Activated naive CD4-positive, alpha-beta T cell treated with anti-CD3 and anti-CD28 coated beads, Interleukin-2, amount 50 U/mL, for 24 hours (primary cell): ENCODE data around the gene PRDM16.

Source experiments
- H3K27ac Mint-ChIP-seq: one replicate; pipeline ENCODE4 v1.8.0; 2021; ENCODE audit warnings: mild to moderate bottlenecking, mixed read lengths
- H3K27me3 Mint-ChIP-seq: one replicate; pipeline ENCODE4 v1.8.0; 2021; ENCODE audit warnings: mixed read lengths
- H3K36me3 Mint-ChIP-seq: one replicate; pipeline ENCODE4 v1.8.0; 2021; ENCODE audit warnings: mixed read lengths
- H3K4me1 Mint-ChIP-seq: one replicate; pipeline ENCODE4 v1.8.0; 2021; ENCODE audit warnings: mixed read lengths
- H3K4me3 Mint-ChIP-seq: one replicate; pipeline ENCODE4 v1.8.0; 2021; ENCODE audit warnings: mild to moderate bottlenecking, mixed read lengths
- H3K9me3 Mint-ChIP-seq: one replicate; pipeline ENCODE4 v1.8.0; 2021; ENCODE audit warnings: mixed read lengths

PRDM16 gene

GRCh38 chr1:3038571-3039181, 30.3 kb upstream of the PRDM16 start:
- Mint-ChIP-seq H3K4me1 (peaks cover 16% of the 10 kb centered on the region), H3K27me3 (no peaks in the 10 kb centered on the region), H3K36me3 (no peaks in the 10 kb centered on the region), H3K4me3 (no peak overlapping the region), H3K9me3 (no peaks in the 10 kb centered on the region), H3K27ac (no peak overlapping the region)

- Mint-ChIP-seq H3K4me3 (no peak overlapping the region), H3K4me1 (peaks cover 6% of the 10 kb centered on the region), H3K9me3 (no peaks in the 10 kb centered on the region), H3K27me3 (no peaks in the 10 kb centered on the region), H3K36me3 (no peaks in the 10 kb centered on the region), H3K27ac (no peak overlapping the region)
Measured at GRCh38 chr1:3040004-3040403, 29.0 kb upstream of the PRDM16 start.

GRCh38 chr1:3042481-3042880, 26.5 kb upstream of the PRDM16 start:
- Mint-ChIP-seq H3K27ac (no peak overlapping the region), H3K4me1 (no peaks in the 10 kb centered on the region), H3K27me3 (no peaks in the 10 kb centered on the region), H3K36me3 (no peaks in the 10 kb centered on the region), H3K9me3 (no peaks in the 10 kb centered on the region), H3K4me3 (no peak overlapping the region)

- H3K9me3 Mint-ChIP-seq: peaks cover 3% of the 10 kb centered on the region
- H3K27ac Mint-ChIP-seq: no peak overlapping the region
- H3K27me3 Mint-ChIP-seq: peaks cover 6% of the 10 kb centered on the region
- no peak overlapping the region for H3K4me3 Mint-ChIP-seq
- H3K4me1 Mint-ChIP-seq: no peaks in the 10 kb centered on the region
- H3K36me3 Mint-ChIP-seq: peaks cover 1% of the 10 kb centered on the region
Measured at GRCh38 chr1:3049164-3049563, 19.8 kb upstream of the PRDM16 start.

- H3K36me3 Mint-ChIP-seq: peaks cover 1% of the 10 kb centered on the region
- peaks cover 3% of the 10 kb centered on the region for H3K9me3 Mint-ChIP-seq
- H3K4me3 Mint-ChIP-seq: no peak overlapping the region
- peaks cover 6% of the 10 kb centered on the region for H3K27me3 Mint-ChIP-seq
- H3K27ac Mint-ChIP-seq: peak overlapping the region; percentile 17
- no peaks in the 10 kb centered on the region for H3K4me1 Mint-ChIP-seq
Measured at GRCh38 chr1:3049905-3050304, 19.1 kb upstream of the PRDM16 start.

GRCh38 chr1:3050603-3051002, 18.4 kb upstream of the PRDM16 start:
- peaks cover 6% of the 10 kb centered on the region for H3K27me3 Mint-ChIP-seq
- H3K36me3 Mint-ChIP-seq: peaks cover 1% of the 10 kb centered on the region
- H3K4me3 Mint-ChIP-seq: no peak overlapping the region
- no peak overlapping the region for H3K27ac Mint-ChIP-seq
- H3K9me3 Mint-ChIP-seq: peaks cover 3% of the 10 kb centered on the region
- H3K4me1 Mint-ChIP-seq: no peaks in the 10 kb centered on the region

- Mint-ChIP-seq H3K4me1 (no peaks in the 10 kb centered on the region), H3K27ac (peak overlapping the region; percentile 52), H3K36me3 (peaks cover 1% of the 10 kb centered on the region), H3K9me3 (peaks cover 3% of the 10 kb centered on the region), H3K4me3 (no peak overlapping the region), H3K27me3 (peaks cover 6% of the 10 kb centered on the region)
Measured at GRCh38 chr1:3051270-3052268, 17.4 kb upstream of the PRDM16 start.

- peaks cover 3% of the 10 kb centered on the region for H3K9me3 Mint-ChIP-seq
- peaks cover 1% of the 10 kb centered on the region for H3K36me3 Mint-ChIP-seq
- no peak overlapping the region for H3K27ac Mint-ChIP-seq
- no peak overlapping the region for H3K4me3 Mint-ChIP-seq
- no peaks in the 10 kb centered on the region for H3K4me1 Mint-ChIP-seq
- H3K27me3 Mint-ChIP-seq: peaks cover 6% of the 10 kb centered on the region
Measured at GRCh38 chr1:3052501-3052900, 16.5 kb upstream of the PRDM16 start.

- Mint-ChIP-seq H3K9me3 (peaks cover 3% of the 10 kb centered on the region), H3K4me1 (no peaks in the 10 kb centered on the region), H3K4me3 (no peak overlapping the region), H3K27me3 (peaks cover 6% of the 10 kb centered on the region), H3K36me3 (peaks cover 1% of the 10 kb centered on the region), H3K27ac (no peak overlapping the region)
Measured at GRCh38 chr1:3053366-3053980, 15.5 kb upstream of the PRDM16 start.

- Mint-ChIP-seq H3K27ac (no peak overlapping the region), H3K36me3 (peaks cover 1% of the 10 kb centered on the region), H3K4me1 (no peaks in the 10 kb centered on the region), H3K9me3 (peaks cover 3% of the 10 kb centered on the region), H3K4me3 (no peak overlapping the region), H3K27me3 (peaks cover 6% of the 10 kb centered on the region)
Measured at GRCh38 chr1:3053986-3054385, 15.0 kb upstream of the PRDM16 start.

GRCh38 chr1:3054474-3054873, 14.5 kb upstream of the PRDM16 start:
- H3K4me3 Mint-ChIP-seq: no peak overlapping the region
- no peaks in the 10 kb centered on the region for H3K4me1 Mint-ChIP-seq
- H3K27ac Mint-ChIP-seq: no peak overlapping the region
- peaks cover 6% of the 10 kb centered on the region for H3K27me3 Mint-ChIP-seq
- peaks cover 1% of the 10 kb centered on the region for H3K36me3 Mint-ChIP-seq
- H3K9me3 Mint-ChIP-seq: peaks cover 3% of the 10 kb centered on the region

GRCh38 chr1:3055051-3055450, 14.0 kb upstream of the PRDM16 start:
- Mint-ChIP-seq H3K4me3 (no peak overlapping the region), H3K27ac (no peak overlapping the region), H3K27me3 (peaks cover 6% of the 10 kb centered on the region), H3K9me3 (peaks cover 3% of the 10 kb centered on the region), H3K36me3 (peaks cover 1% of the 10 kb centered on the region), H3K4me1 (no peaks in the 10 kb centered on the region)

GRCh38 chr1:3056641-3057040, 12.4 kb upstream of the PRDM16 start:
- Mint-ChIP-seq H3K4me3 (no peak overlapping the region), H3K27ac (no peak overlapping the region), H3K9me3 (peaks cover 3% of the 10 kb centered on the region), H3K36me3 (peaks cover 1% of the 10 kb centered on the region), H3K27me3 (peaks cover 5% of the 10 kb centered on the region), H3K4me1 (no peaks in the 10 kb centered on the region)

- no peaks in the 10 kb centered on the region for H3K36me3 Mint-ChIP-seq
- H3K4me3 Mint-ChIP-seq: no peak overlapping the region
- H3K9me3 Mint-ChIP-seq: no peaks in the 10 kb centered on the region
- H3K27me3 Mint-ChIP-seq: peaks cover under 1% of the 10 kb centered on the region
- H3K27ac Mint-ChIP-seq: no peak overlapping the region
- H3K4me1 Mint-ChIP-seq: no peaks in the 10 kb centered on the region
Measured at GRCh38 chr1:3058263-3059030, 10.6 kb upstream of the PRDM16 start.

- H3K4me1 Mint-ChIP-seq: no peaks in the 10 kb centered on the region
- H3K36me3 Mint-ChIP-seq: no peaks in the 10 kb centered on the region
- H3K9me3 Mint-ChIP-seq: no peaks in the 10 kb centered on the region
- peaks cover under 1% of the 10 kb centered on the region for H3K27me3 Mint-ChIP-seq
- no peak overlapping the region for H3K4me3 Mint-ChIP-seq
- H3K27ac Mint-ChIP-seq: no peak overlapping the region
Measured at GRCh38 chr1:3060127-3060526, 8.9 kb upstream of the PRDM16 start.
